AG04450 (cell line): Measurements from ENCODE around the gene CREB5. TPM values are rescaled to one million over a fixed set of nuclear protein-coding genes. Genes with fewer than 3 reads are reported as not detected.

ENCODE experiments used
- CTCF ChIA-PET: fragments of 300-600, 350-600 bp; formaldehyde crosslinking; extraction: SDS; loops from one replicate; lab custom pipeline; 2022; ENCODE audit warnings: antibody characterized with exemption, inconsistent platforms; lab: Charles Lee
- POLR2A ChIA-PET: fragments of 350-600 bp; formaldehyde crosslinking; extraction: SDS; loops from one replicate; lab custom pipeline; 2021; ENCODE audit warnings: antibody characterized with exemption, inconsistent platforms; lab: Yijun Ruan, JAX
- DNase-seq: peaks from one replicate; pipeline ENCODE4 v3.0.0-alpha.2; 2011; ENCODE audit warnings: low read depth, low spot score
- H3K27ac ChIP-seq: one replicate; pipeline ENCODE4 v1.5.1; 2012; ENCODE audit warnings: low read depth, low read length, control low read depth
- H3K27me3 ChIP-seq: one replicate; pipeline ENCODE4 v1.6.0; 2012; ENCODE audit warnings: low read length; ENCODE audit not compliant: control insufficient read depth, insufficient read depth
- H3K4me3 ChIP-seq: 2 replicates; pipeline ENCODE4 v1.5.1; 2011; ENCODE audit warnings: mild to moderate bottlenecking, low read depth, low read length, control low read depth
- H3K9me3 ChIP-seq: 2 replicates; pipeline ENCODE4 v1.5.1; 2012; ENCODE audit warnings: low read length; ENCODE audit not compliant: control insufficient read depth, insufficient read depth
- polyA plus RNA-seq: library from polyadenylated mRNA; depleted of rRNA; stranded (reverse); fragments of >200 nt; gene quantifications from 2 replicates; pipeline ENCODE4 v1.2.3, GENCODE V29; 2011
- TF ChIP-seq, protein P1 (sequence below): IDR thresholded peaks from 2 replicates; pipeline ENCODE4 v1.5.1; 2011; ENCODE audit warnings: low read depth, low read length, control low read depth, inconsistent platforms

CREB5 gene
- polyA plus RNA-seq, 1 experiment: 22.1 TPM

DNA sequence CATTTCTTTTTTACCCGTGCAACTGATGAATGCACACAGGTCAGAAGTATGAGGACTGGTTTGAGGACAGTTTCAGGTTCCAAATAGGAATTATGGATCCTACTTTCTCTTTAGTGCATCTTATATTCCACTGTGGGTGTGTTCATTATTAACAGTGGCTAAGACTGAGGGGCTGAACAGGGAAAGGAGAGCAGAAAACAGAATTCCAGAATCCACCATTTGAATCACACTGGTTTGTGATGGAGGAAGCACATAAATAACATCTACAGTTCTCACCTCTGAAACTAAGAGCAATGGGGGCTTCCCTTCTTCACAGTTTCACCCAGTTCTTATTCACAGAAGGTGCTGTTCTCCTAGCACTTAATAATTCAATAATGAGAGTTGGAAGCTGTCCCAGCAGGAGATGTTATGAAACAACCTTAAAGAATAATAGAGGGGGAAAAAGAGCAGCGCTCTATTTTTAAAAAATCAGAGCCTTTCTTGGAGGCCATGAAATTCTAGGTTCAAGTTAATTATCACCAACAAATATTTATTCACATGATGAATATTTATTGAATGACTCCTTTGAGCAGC lies 205.1 kb downstream of the CREB5 start:
- DNase-seq: no peak
- TF ChIP-seq, protein P1, sequence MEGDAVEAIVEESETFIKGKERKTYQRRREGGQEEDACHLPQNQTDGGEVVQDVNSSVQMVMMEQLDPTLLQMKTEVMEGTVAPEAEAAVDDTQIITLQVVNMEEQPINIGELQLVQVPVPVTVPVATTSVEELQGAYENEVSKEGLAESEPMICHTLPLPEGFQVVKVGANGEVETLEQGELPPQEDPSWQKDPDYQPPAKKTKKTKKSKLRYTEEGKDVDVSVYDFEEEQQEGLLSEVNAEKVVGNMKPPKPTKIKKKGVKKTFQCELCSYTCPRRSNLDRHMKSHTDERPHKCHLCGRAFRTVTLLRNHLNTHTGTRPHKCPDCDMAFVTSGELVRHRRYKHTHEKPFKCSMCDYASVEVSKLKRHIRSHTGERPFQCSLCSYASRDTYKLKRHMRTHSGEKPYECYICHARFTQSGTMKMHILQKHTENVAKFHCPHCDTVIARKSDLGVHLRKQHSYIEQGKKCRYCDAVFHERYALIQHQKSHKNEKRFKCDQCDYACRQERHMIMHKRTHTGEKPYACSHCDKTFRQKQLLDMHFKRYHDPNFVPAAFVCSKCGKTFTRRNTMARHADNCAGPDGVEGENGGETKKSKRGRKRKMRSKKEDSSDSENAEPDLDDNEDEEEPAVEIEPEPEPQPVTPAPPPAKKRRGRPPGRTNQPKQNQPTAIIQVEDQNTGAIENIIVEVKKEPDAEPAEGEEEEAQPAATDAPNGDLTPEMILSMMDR: no peak
- H3K27ac ChIP-seq: no peak overlapping the region
- H3K9me3 ChIP-seq: no peaks in the 10 kb centered on the region
- CTCF ChIA-PET: interaction anchor here (1.0 to 1.2 kb wide), 2 partner anchors 227 to 228 kb away, joined by 3 read pairs; no protein-coding TSS in a partner anchor
- no peak overlapping the region for H3K4me3 ChIP-seq
- POLR2A ChIA-PET: no interaction called here
- H3K27me3 ChIP-seq: no peaks in the 10 kb centered on the region

DNA sequence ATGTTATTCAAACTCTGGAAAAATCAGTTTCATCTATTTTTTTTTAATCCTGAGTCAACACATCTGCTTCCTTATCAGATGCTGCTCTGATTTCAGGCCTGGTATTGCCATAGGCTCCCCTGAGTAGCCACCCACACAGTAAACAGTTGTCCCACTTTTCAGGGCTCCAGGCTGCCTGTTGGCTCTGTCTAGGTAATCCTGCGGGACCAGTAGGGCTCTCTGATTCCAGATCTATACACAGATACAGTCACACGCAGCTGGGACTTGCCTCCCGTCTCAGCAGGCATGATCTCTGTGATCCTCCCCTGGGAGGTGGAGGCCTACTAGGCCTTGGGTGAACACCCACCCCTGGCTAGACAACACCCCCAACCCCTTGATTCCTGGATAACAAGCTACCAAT lies 206.1 kb downstream of the CREB5 start:
- ChIA-PET POLR2A (no interaction called here), CTCF (interaction anchor here (1.2 kb wide), 1 partner anchor 229 kb away, joined by 3 read pairs; no protein-coding TSS in a partner anchor)
- TF ChIP-seq, protein P1: no peak
- H3K4me3 ChIP-seq: no peak overlapping the region
- no peaks in the 10 kb centered on the region for H3K9me3 ChIP-seq
- H3K27me3 ChIP-seq: no peaks in the 10 kb centered on the region
- H3K27ac ChIP-seq: no peak overlapping the region
- DNase-seq: no peak

DNA sequence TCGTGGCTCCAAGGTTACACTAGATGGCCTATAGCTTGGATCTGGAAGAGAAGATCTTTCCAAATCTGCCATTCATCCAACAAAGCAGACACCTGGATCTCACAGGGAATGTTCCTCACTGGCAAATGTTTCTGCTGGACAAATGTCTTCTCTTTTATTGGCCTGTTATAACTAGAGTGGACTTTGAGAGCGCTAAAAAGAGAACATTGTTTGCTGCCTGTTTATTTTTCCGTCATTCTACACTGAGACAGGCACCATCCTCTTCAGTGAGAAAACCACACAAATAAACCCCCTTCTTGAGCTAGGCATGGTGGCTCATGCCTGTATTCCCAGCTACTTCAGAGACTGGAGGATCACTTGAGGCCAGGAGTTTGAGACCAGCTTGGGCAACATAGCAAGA lies 206.9 kb downstream of the CREB5 start:
- POLR2A ChIA-PET: no interaction called here
- Histone ChIP-seq H3K27me3 (no peaks in the 10 kb centered on the region), H3K4me3 (no peak overlapping the region), H3K27ac (no peak overlapping the region), H3K9me3 (no peaks in the 10 kb centered on the region)
- no peak for DNase-seq
- CTCF ChIA-PET: no interaction called here
- TF ChIP-seq, protein P1: no peak

DNA sequence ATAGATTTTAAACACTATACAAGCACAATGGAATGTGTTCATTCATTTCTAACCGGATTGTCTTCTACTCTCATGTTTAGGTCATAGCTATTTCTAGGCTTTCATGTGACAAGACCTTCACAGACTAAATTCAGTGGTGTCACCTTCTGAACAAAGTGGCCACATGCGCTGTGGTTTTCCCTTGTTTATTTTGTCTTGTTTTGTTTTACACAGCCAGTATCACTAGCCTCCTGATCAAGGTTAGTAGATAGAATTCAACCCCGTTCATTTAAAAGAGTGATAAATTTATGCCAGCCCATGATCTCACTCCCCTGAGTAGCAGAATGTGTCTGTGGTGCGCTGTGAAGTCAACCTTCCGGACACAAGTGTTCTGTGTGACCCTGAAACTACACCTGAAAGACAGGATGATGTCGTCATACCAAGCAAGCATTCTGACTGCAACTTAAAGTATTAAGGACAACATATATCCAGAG lies 209.1 kb downstream of the CREB5 start:
- TF ChIP-seq, protein P1: no peak
- DNase-seq: no peak
- Histone ChIP-seq H3K4me3 (no peak overlapping the region), H3K27ac (no peak overlapping the region), H3K9me3 (no peaks in the 10 kb centered on the region), H3K27me3 (no peaks in the 10 kb centered on the region)
- POLR2A ChIA-PET: no interaction called here
- CTCF ChIA-PET: no interaction called here

DNA sequence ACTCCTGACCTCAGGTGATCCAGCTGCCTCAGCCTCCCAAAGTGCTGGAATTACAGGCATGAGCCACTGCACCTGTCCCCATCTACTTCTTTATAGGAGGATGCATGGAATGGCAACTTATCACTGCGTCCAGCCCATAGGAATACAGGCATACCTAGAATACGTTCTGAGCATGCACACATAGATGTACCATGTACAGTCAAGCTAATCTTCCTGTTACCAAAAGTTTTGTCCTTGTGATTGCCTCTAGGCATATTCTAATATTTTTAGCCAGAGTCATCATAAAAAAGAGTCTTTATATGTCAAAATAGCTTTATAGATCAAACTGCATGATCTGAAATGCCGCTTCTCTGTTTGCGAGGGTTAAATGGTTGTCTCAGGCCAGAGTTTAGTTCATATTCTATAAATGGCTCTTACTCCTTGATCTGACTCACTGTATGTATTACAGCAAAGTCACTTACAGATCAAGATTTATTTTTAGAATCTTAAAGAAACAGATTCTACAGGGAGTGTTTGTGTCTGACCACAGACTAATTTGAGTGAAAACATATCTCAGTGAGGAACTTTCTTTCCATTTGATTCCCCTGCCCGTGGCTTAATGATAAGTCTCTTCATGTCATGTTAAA lies 210.9 kb downstream of the CREB5 start:
- H3K9me3 ChIP-seq: no peaks in the 10 kb centered on the region
- POLR2A ChIA-PET: no interaction called here
- H3K27me3 ChIP-seq: no peaks in the 10 kb centered on the region
- H3K27ac ChIP-seq: no peak overlapping the region
- CTCF ChIA-PET: no interaction called here
- TF ChIP-seq, protein P1: no peak
- peak; percentile 36 for DNase-seq
- no peak overlapping the region for H3K4me3 ChIP-seq
